ENCODE data around the gene ETNK1.

The ETNK1 gene

GRCh38 chr12:22640851-22641250, 15.9 kb downstream of the ETNK1 start:
- Histone ChIP-seq H3K27ac (ENCODE audit: low read length, poor library complexity, severe bottlenecking) (no peak overlapping the region), H3K4ac (ENCODE audit: low read depth in 1 of 2, low read length in 2 of 2) (no peak overlapping the region), H3K4me3 (ENCODE audit: insufficient read depth in 1 of 2, low read depth in 1 of 2, low read length in 2 of 2) (no peak overlapping the region), H3K23ac (ENCODE audit: low read length in 2 of 2) (no peak overlapping the region), H4K8ac (ENCODE audit: low read length) (no peak overlapping the region), H4K91ac (ENCODE audit: low read length) (no peak overlapping the region), H3K14ac (ENCODE audit: low read length in 2 of 2) (no peak overlapping the region), H3K9ac (ENCODE audit: low read length) (no peak overlapping the region), H3K9me3 (ENCODE audit: control insufficient read depth, low read length) (no peaks in the 10 kb centered on the region), H2BK5ac (ENCODE audit: low read depth, low read length, poor library complexity, severe bottlenecking) (no peak overlapping the region), H3K18ac (ENCODE audit: low read depth in 1 of 2, low read length in 2 of 2) (no peak overlapping the region), H2BK12ac (ENCODE audit: low read length in 2 of 2) (no peak overlapping the region), H3K4me1 (ENCODE audit: control insufficient read depth, insufficient read depth, low read depth, low read length) (no peaks in the 10 kb centered on the region), H2BK120ac (ENCODE audit: low read depth, low read length) (no peak overlapping the region), H3K27me3 (ENCODE audit: control insufficient read depth in 1 of 2, insufficient read depth in 1 of 2, low read length in 2 of 2) (no peaks in the 10 kb centered on the region), H3K79me1 (replicated peaks; ENCODE audit: low read length, poor library complexity, severe bottlenecking) (peaks cover 9% of the 10 kb centered on the region), H2AK5ac (ENCODE audit: low read length, severe bottlenecking) (no peak overlapping the region), H3K36me3 (ENCODE audit: control insufficient read depth in 1 of 2, insufficient read depth in 2 of 2, low read depth in 1 of 2, low read length in 2 of 2) (peaks cover 0 to 13% of the 10 kb centered on the region in 2 experiments), H2AFZ (ENCODE audit: low read depth, low read length) (no peak overlapping the region), H3K4me2 (ENCODE audit: low read length, poor library complexity, severe bottlenecking) (no peak overlapping the region), H2BK15ac (ENCODE audit: low read depth, poor library complexity, severe bottlenecking) (no peak overlapping the region)
- WGBS = 99% methylated on average over 2 of the region's 2 CpGs
- no peak for DNase-seq

- 100% methylated on average over 1 of the region's 3 CpGs for WGBS
Observed at GRCh38 chr12:22641353-22642053, 16.5 kb downstream of the ETNK1 start.

GRCh38 chr12:22648668-22649067, 23.7 kb downstream of the ETNK1 start:
- no peak overlapping the region for H3K4me2 ChIP-seq (ENCODE audit: low read length, poor library complexity, severe bottlenecking)
- no peak overlapping the region for H2AFZ ChIP-seq (ENCODE audit: low read depth, low read length)
- no peaks in the 10 kb centered on the region for H3K4me1 ChIP-seq (ENCODE audit: control insufficient read depth, insufficient read depth, low read depth, low read length)
- H2BK5ac ChIP-seq (ENCODE audit: low read depth, low read length, poor library complexity, severe bottlenecking) = no peak overlapping the region
- H3K4me3 ChIP-seq (ENCODE audit: insufficient read depth in 1 of 2, low read depth in 1 of 2, low read length in 2 of 2) = no peak overlapping the region
- no peak overlapping the region for H3K27ac ChIP-seq (ENCODE audit: low read length, poor library complexity, severe bottlenecking)
- H2BK15ac ChIP-seq (ENCODE audit: low read depth, poor library complexity, severe bottlenecking) = no peak overlapping the region
- no peak overlapping the region for H3K23ac ChIP-seq (ENCODE audit: low read length in 2 of 2)
- no peak overlapping the region for H2BK120ac ChIP-seq (ENCODE audit: low read depth, low read length)
- peaks cover 10% of the 10 kb centered on the region for H3K79me1 ChIP-seq (replicated peaks; ENCODE audit: low read length, poor library complexity, severe bottlenecking)
- no peak overlapping the region for H2BK12ac ChIP-seq (ENCODE audit: low read length in 2 of 2)
- 96% methylated on average over 3 of the region's 3 CpGs for WGBS
- H3K9ac ChIP-seq (ENCODE audit: low read length) = no peak overlapping the region
- no peak overlapping the region for H3K18ac ChIP-seq (ENCODE audit: low read depth in 1 of 2, low read length in 2 of 2)
- H3K9me3 ChIP-seq (ENCODE audit: control insufficient read depth, low read length) = no peaks in the 10 kb centered on the region
- no peak overlapping the region for H4K91ac ChIP-seq (ENCODE audit: low read length)
- H3K27me3 ChIP-seq (ENCODE audit: control insufficient read depth in 1 of 2, insufficient read depth in 1 of 2, low read length in 2 of 2) = no peaks in the 10 kb centered on the region
- no peak overlapping the region for H3K4ac ChIP-seq (ENCODE audit: low read depth in 1 of 2, low read length in 2 of 2)
- peaks cover 0 to 27% of the 10 kb centered on the region in 2 experiments for H3K36me3 ChIP-seq (ENCODE audit: control insufficient read depth in 1 of 2, insufficient read depth in 2 of 2, low read depth in 1 of 2, low read length in 2 of 2)
- no peak overlapping the region for H2AK5ac ChIP-seq (ENCODE audit: low read length, severe bottlenecking)
- no peak overlapping the region for H4K8ac ChIP-seq (ENCODE audit: low read length)
- no peak overlapping the region for H3K14ac ChIP-seq (ENCODE audit: low read length in 2 of 2)
- no peak for DNase-seq

More at GRCh38 chr12:22641353-22642053, 16.5 kb downstream of the ETNK1 start:
- DNase-seq = no peak
- Histone ChIP-seq H2AK5ac (ENCODE audit: low read length, severe bottlenecking) (no peak overlapping the region), H2BK5ac (ENCODE audit: low read depth, low read length, poor library complexity, severe bottlenecking) (no peak overlapping the region), H3K27ac (ENCODE audit: low read length, poor library complexity, severe bottlenecking) (no peak overlapping the region), H4K8ac (ENCODE audit: low read length) (no peak overlapping the region), H3K9me3 (ENCODE audit: control insufficient read depth, low read length) (no peaks in the 10 kb centered on the region), H3K27me3 (ENCODE audit: control insufficient read depth in 1 of 2, insufficient read depth in 1 of 2, low read length in 2 of 2) (no peaks in the 10 kb centered on the region), H3K9ac (ENCODE audit: low read length) (no peak overlapping the region), H3K4ac (ENCODE audit: low read depth in 1 of 2, low read length in 2 of 2) (no peak overlapping the region), H4K91ac (ENCODE audit: low read length) (no peak overlapping the region), H2BK120ac (ENCODE audit: low read depth, low read length) (no peak overlapping the region), H3K14ac (ENCODE audit: low read length in 2 of 2) (no peak overlapping the region), H3K18ac (ENCODE audit: low read depth in 1 of 2, low read length in 2 of 2) (no peak overlapping the region), H2BK12ac (ENCODE audit: low read length in 2 of 2) (no peak overlapping the region), H2BK15ac (ENCODE audit: low read depth, poor library complexity, severe bottlenecking) (no peak overlapping the region), H3K79me1 (replicated peaks; ENCODE audit: low read length, poor library complexity, severe bottlenecking) (peaks cover 9% of the 10 kb centered on the region), H3K4me3 (ENCODE audit: insufficient read depth in 1 of 2, low read depth in 1 of 2, low read length in 2 of 2) (no peak overlapping the region), H3K4me2 (ENCODE audit: low read length, poor library complexity, severe bottlenecking) (no peak overlapping the region), H3K36me3 (ENCODE audit: control insufficient read depth in 1 of 2, insufficient read depth in 2 of 2, low read depth in 1 of 2, low read length in 2 of 2) (peaks cover 0 to 17% of the 10 kb centered on the region in 2 experiments), H2AFZ (ENCODE audit: low read depth, low read length) (no peak overlapping the region), H3K23ac (ENCODE audit: low read length in 2 of 2) (no peak overlapping the region), H3K4me1 (ENCODE audit: control insufficient read depth, insufficient read depth, low read depth, low read length) (no peaks in the 10 kb centered on the region)

GRCh38 chr12:22653075-22653474, 28.1 kb downstream of the ETNK1 start:
- H3K27me3 ChIP-seq (ENCODE audit: control insufficient read depth in 1 of 2, insufficient read depth in 1 of 2, low read length in 2 of 2) = no peaks in the 10 kb centered on the region
- no peak overlapping the region for H3K18ac ChIP-seq (ENCODE audit: low read depth in 1 of 2, low read length in 2 of 2)
- no peak overlapping the region for H2BK5ac ChIP-seq (ENCODE audit: low read depth, low read length, poor library complexity, severe bottlenecking)
- no peak overlapping the region for H2BK12ac ChIP-seq (ENCODE audit: low read length in 2 of 2)
- peaks cover 0 to 8% of the 10 kb centered on the region in 2 experiments for H3K36me3 ChIP-seq (ENCODE audit: control insufficient read depth in 1 of 2, insufficient read depth in 2 of 2, low read depth in 1 of 2, low read length in 2 of 2)
- no peaks in the 10 kb centered on the region for H3K9me3 ChIP-seq (ENCODE audit: control insufficient read depth, low read length)
- peaks cover 7% of the 10 kb centered on the region for H3K79me1 ChIP-seq (replicated peaks; ENCODE audit: low read length, poor library complexity, severe bottlenecking)
- H3K9ac ChIP-seq (ENCODE audit: low read length) = peak overlapping the region; percentile 67
- no peak overlapping the region for H3K4ac ChIP-seq (ENCODE audit: low read depth in 1 of 2, low read length in 2 of 2)
- no CpG with 5 or more reads among the region's 2 CpGs for WGBS
- no peaks in the 10 kb centered on the region for H3K4me1 ChIP-seq (ENCODE audit: control insufficient read depth, insufficient read depth, low read depth, low read length)
- no peak overlapping the region for H3K27ac ChIP-seq (ENCODE audit: low read length, poor library complexity, severe bottlenecking)
- no peak for DNase-seq
- H4K91ac ChIP-seq (ENCODE audit: low read length) = no peak overlapping the region
- no peak overlapping the region for H2BK120ac ChIP-seq (ENCODE audit: low read depth, low read length)
- no peak overlapping the region for H2BK15ac ChIP-seq (ENCODE audit: low read depth, poor library complexity, severe bottlenecking)
- H3K23ac ChIP-seq (ENCODE audit: low read length in 2 of 2) = no peak overlapping the region
- no peak overlapping the region for H3K14ac ChIP-seq (ENCODE audit: low read length in 2 of 2)
- H2AFZ ChIP-seq (ENCODE audit: low read depth, low read length) = no peak overlapping the region
- peak overlapping the region in 1 of 2 experiments; percentile 52 for H3K4me3 ChIP-seq (ENCODE audit: insufficient read depth in 1 of 2, low read depth in 1 of 2, low read length in 2 of 2)
- H4K8ac ChIP-seq (ENCODE audit: low read length) = no peak overlapping the region
- no peak overlapping the region for H3K4me2 ChIP-seq (ENCODE audit: low read length, poor library complexity, severe bottlenecking)
- H2AK5ac ChIP-seq (ENCODE audit: low read length, severe bottlenecking) = no peak overlapping the region

Measured in mesenchymal stem cell (in vitro differentiated cells and primary cell).